ENCODE measurements around the gene PALLD. TPM values are rescaled to one million over a fixed set of nuclear protein-coding genes. Genes with fewer than 3 reads are reported as not detected.

PALLD gene
- total and polyA plus RNA-seq, 2 of the 8 experiments (the other 6 are each of a cell fraction or from before 2014, with no cell fraction given), result 10.5 to 25.0 TPM

DNA sequence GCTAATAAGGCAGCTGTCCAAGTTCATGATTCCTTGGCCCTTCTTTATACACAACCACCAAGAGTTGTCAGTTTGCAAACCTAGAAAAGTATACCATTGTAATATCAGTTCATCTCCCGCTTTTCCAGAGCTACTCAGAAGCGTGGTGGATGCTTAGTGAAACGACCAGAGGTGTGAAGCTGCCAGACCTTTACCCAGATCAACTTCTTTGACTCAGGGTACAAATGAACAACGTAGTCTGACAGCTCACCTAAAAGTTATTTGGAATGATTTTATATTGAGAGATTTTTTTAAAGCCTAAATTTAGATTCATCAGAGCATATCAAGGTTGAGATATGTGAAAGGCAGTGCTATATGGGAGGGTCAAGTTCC lies 343.5 kb downstream of the PALLD start:
- Histone ChIP-seq H3K9ac (replicated peaks in 1 of 4; ENCODE audit: extremely low read depth in 1 of 4, low read depth in 3 of 4, low read length in 3 of 4) (no peak overlapping the region), H2BK5ac (ENCODE audit: low read depth, low read length) (no peak overlapping the region), H3K27me3 (replicated peaks in 1 of 4; ENCODE audit: control insufficient read depth in 3 of 4, extremely low read depth in 1 of 4, insufficient read depth in 3 of 4, low read length in 3 of 4) (no peaks in the 10 kb centered on the region), H3K4me2 (ENCODE audit: insufficient read depth in 1 of 2, low read depth in 2 of 2, low read length in 2 of 2) (no peak overlapping the region; a peak in 1 of 4 replicates), H3K36me3 (ENCODE audit: control insufficient read depth in 2 of 4, insufficient read depth in 4 of 4, low read length in 3 of 4) (0 out of 8 replicates have a peak, but pooled peaks cover 0 to 5% (median 0%) of the 10 kb centered on the region in 4 experiments), H3K4me3 (ENCODE audit: extremely low read depth in 1 of 4, insufficient read depth in 2 of 4, low read depth in 3 of 4, low read length in 4 of 4) (no peak overlapping the region), H3K18ac (ENCODE audit: extremely low read depth, low read length) (0 out of 2 replicates have a peak overlapping the region, but pooled peaks have one; percentile 11), H4K5ac (ENCODE audit: insufficient read length, low read depth, low read length) (no peak overlapping the region), H4K91ac (replicated peaks; ENCODE audit: insufficient read length, low read length) (no peak overlapping the region), H2BK120ac (replicated peaks; ENCODE audit: low read depth, low read length) (no peak overlapping the region), H3K23ac (ENCODE audit: insufficient read length) (no peak overlapping the region), H3K27ac (ENCODE audit: low read depth, low read length) (no peak overlapping the region), H3K79me2 (ENCODE audit: control insufficient read depth in 1 of 2, insufficient read depth in 2 of 2, low read length in 2 of 2) (peaks cover 0 to 51% of the 10 kb centered on the region in 2 experiments; a peak in 2 of 4 replicates), H2BK15ac (ENCODE audit: low read length) (no peak overlapping the region), H3K14ac (ENCODE audit: insufficient read length) (no peak overlapping the region), H3K56ac (replicated peaks; ENCODE audit: insufficient read length, low read depth, low read length) (no peak overlapping the region), H2AFZ (ENCODE audit: low read length) (no peak overlapping the region), H2BK20ac (ENCODE audit: low read length) (no peak overlapping the region), H3K23me2 (ENCODE audit: low read depth, low read length) (no peaks in the 10 kb centered on the region), H4K8ac (ENCODE audit: extremely low read depth, insufficient read depth, low read length) (no peak overlapping the region), H3K4me1 (replicated peaks in 1 of 4; ENCODE audit: control insufficient read depth in 3 of 4, insufficient read depth in 4 of 4, low read length in 3 of 4) (peaks cover 5 to 34% (median 18%) of the 10 kb centered on the region in 4 experiments), H2BK12ac (ENCODE audit: low read depth, low read length) (no peak overlapping the region), H2AK5ac (ENCODE audit: low read depth, low read length) (no peak overlapping the region), H3K9me3 (ENCODE audit: insufficient read depth in 2 of 2, low read depth in 1 of 2, low read length in 1 of 2) (no peaks in the 10 kb centered on the region; a peak in 1 of 4 replicates), H3K4ac (replicated peaks; ENCODE audit: insufficient read length, low read depth, low read length) (no peak overlapping the region), H4K20me1 (replicated peaks in 1 of 2; ENCODE audit: control insufficient read depth in 1 of 2, insufficient read depth in 2 of 2, low read length in 2 of 2) (peaks cover 0 to 2% of the 10 kb centered on the region in 2 experiments), H3K79me1 (ENCODE audit: low read depth, low read length) (no peaks in the 10 kb centered on the region)
- CTCF ChIA-PET (ENCODE audit: partially characterized antibody), result interaction anchor here (0.7 to 1.9 kb wide), 10 partner anchors 8 to 279 kb away, joined by 3 to 7 read pairs (median 3); no protein-coding TSS in a partner anchor
- FAIRE-seq, result no peak
- POLR2A ChIA-PET (ENCODE audit: partially characterized antibody), result interaction anchor here (1.2 to 3.9 kb wide), 6 partner anchors 8 to 24 kb away, joined by 5 to 32 read pairs (median 10); no protein-coding TSS in a partner anchor
- TF ChIP-seq SIX5 (IDR thresholded peaks at IDR 0.05; ENCODE audit: low read depth, low read length), result no peak
- TF ChIP-seq, protein P1, sequence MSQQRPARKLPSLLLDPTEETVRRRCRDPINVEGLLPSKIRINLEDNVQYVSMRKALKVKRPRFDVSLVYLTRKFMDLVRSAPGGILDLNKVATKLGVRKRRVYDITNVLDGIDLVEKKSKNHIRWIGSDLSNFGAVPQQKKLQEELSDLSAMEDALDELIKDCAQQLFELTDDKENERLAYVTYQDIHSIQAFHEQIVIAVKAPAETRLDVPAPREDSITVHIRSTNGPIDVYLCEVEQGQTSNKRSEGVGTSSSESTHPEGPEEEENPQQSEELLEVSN (IDR thresholded peaks at IDR 0.05), result peak; percentile 81
- 81% methylated on average over 4 of the region's 4 CpGs; no CpG with 5 or more reads in 1 of the 2 experiments for WGBS, 2 experiments (ENCODE audit: extremely low coverage in 1 of 2, insufficient coverage in 1 of 2, insufficient read length in 1 of 2, insufficient replicate concordance in 2 of 2, low coverage in 1 of 2, low lambda C conversion rate in 2 of 2, missing lambda C conversion rate in 1 of 2)
- DNase-seq (ENCODE audit: low read depth in 1 of 2, low spot score in 2 of 2), result no peak

Data from H1 (cell line).